K562 (cell line): ENCODE measurements around the gene COX7B. TPM values are rescaled to one million over a fixed set of nuclear protein-coding genes. Genes with fewer than 3 reads are reported as not detected.

Experiments used
- BCOR ChIP-seq: fragments of 450-650 bp; IDR thresholded peaks from 2 replicates; pipeline ENCODE4 v1.6.1; 2016
- CREBBP ChIP-seq: IDR thresholded peaks from one replicate; pipeline ENCODE4 v1.6.1; 2012; ENCODE audit warnings: low read depth, mild to moderate bottlenecking, control low read depth, inconsistent platforms, low read length
- DPF2 ChIP-seq: fragments of 450-650 bp; IDR thresholded peaks from 2 replicates; pipeline ENCODE4 v1.6.1; 2016
- HDAC6 ChIP-seq: IDR thresholded peaks from 2 replicates; pipeline ENCODE4 v1.6.1; 2012; ENCODE audit warnings: low read depth, mild to moderate bottlenecking, control low read depth, inconsistent platforms, low read length, moderate library complexity
- HLTF ChIP-seq: fragments of 450-650 bp; IDR thresholded peaks from 2 replicates; pipeline ENCODE4 v1.6.1; 2016
- LARP7 ChIP-seq: fragments of 450-650 bp; IDR thresholded peaks from 2 replicates; pipeline ENCODE4 v1.6.1; 2016
- MTA2 ChIP-seq: fragments of 450-650 bp; IDR thresholded peaks from 2 replicates; pipeline ENCODE4 v1.6.1; 2016; ENCODE audit warnings: low read depth
- NEUROD1 ChIP-seq: fragments of 150-350 bp; IDR thresholded peaks from 2 replicates; pipeline ENCODE4 v1.6.1; 2014; ENCODE audit warnings: borderline replicate concordance, low read length, low read depth; ENCODE audit not compliant: partially characterized antibody
- RBM15 ChIP-seq: fragments of 200-400 bp; formaldehyde crosslinking; IDR thresholded peaks from 2 replicates; pipeline ENCODE4 v1.6.1; 2018; ENCODE audit warnings: mild to moderate bottlenecking, low read length, moderate library complexity; ENCODE audit not compliant: insufficient read depth
- RBM22 ChIP-seq: fragments of 200-400 bp; formaldehyde crosslinking; IDR thresholded peaks from 2 replicates; pipeline ENCODE4 v1.6.1; 2018; ENCODE audit warnings: low read length, low read depth; ENCODE audit not compliant: poor library complexity, severe bottlenecking
- SRSF7 ChIP-seq: fragments of 200-400 bp; formaldehyde crosslinking; optimal IDR thresholded peaks from 2 replicates; pipeline ENCODE3; 2017; ENCODE audit warnings: mild to moderate bottlenecking, low read depth, low read length
- TCF7 ChIP-seq: sonication (generic); IDR thresholded peaks from 2 replicates; pipeline ENCODE4 v1.6.1; 2016; ENCODE audit warnings: antibody characterized with exemption, borderline replicate concordance
- ZBTB34 ChIP-seq: fragments of 250-450 bp; sonication (Bioruptor Pico); IDR thresholded peaks from 2 replicates; pipeline ENCODE4 v1.8.0; 2021; ENCODE audit warnings: mild to moderate bottlenecking, moderate library complexity
- ZFP36 ChIP-seq: fragments of 150-350 bp; IDR thresholded peaks from 2 replicates; pipeline ENCODE4 v1.6.1; 2018; ENCODE audit warnings: low read length, low read depth; ENCODE audit not compliant: partially characterized antibody
- ZFPM2 ChIP-seq: fragments of 250-450 bp; sonication (Bioruptor Pico); IDR thresholded peaks from 2 replicates; pipeline ENCODE4 v1.5.1; 2022; ENCODE audit warnings: mild to moderate bottlenecking
- ZNF3 ChIP-seq: fragments of 250-450 bp; sonication (Bioruptor Pico); IDR thresholded peaks from 2 replicates; pipeline ENCODE4 v1.5.0; 2021; ENCODE audit warnings: mild to moderate bottlenecking, moderate library complexity
- ZNF57 ChIP-seq: fragments of 450-650 bp; formaldehyde crosslinking; IDR thresholded peaks from 2 replicates; pipeline ENCODE4 v1.4.0; 2020; ENCODE audit warnings: mild to moderate bottlenecking, moderate library complexity
- ZNF76 ChIP-seq: fragments of 250-450 bp; sonication (Bioruptor Pico); IDR thresholded peaks from 2 replicates; pipeline ENCODE4 v1.4.0; 2020; ENCODE audit warnings: mild to moderate bottlenecking, moderate library complexity, borderline replicate concordance
- ZNF766 ChIP-seq: fragments of 200-800 bp; sonication (Bioruptor generic); conservative IDR thresholded peaks from 2 replicates; pipeline ENCODE4 v1.6.1; 2016; ENCODE audit warnings: missing genetic modification characterization, missing compliant biosample characterization
- ZNF830 ChIP-seq: fragments of 250-450 bp; sonication (Bioruptor Pico); IDR thresholded peaks from 2 replicates; pipeline ENCODE4 v1.5.0; 2021; ENCODE audit warnings: mild to moderate bottlenecking
- polyA plus RNA-seq, 8 experiments: library from polyadenylated mRNA; depleted of rRNA in 4 of 8; stranded (reverse) in 5 of 8; unstranded in 3 of 8; fragments of >200 nt; fragmentation: Nextera tagmentation in 2 of 8; fragmentation: Illumina TruSeq in 1 of 8; extraction: Ambion mirVana in 2 of 8; extraction: Trizol in 1 of 8; gene quantifications; 2 replicates each; pipeline versions ENCODE4 v1.2.1 to v1.2.3, GENCODE V29; 2011 to 2014; ENCODE audit warnings: inconsistent platforms in 1 of 8, missing spikeins in 1 of 8
- total RNA-seq, 7 experiments: library from RNA; depleted of rRNA in 6 of 7; stranded (reverse); fragments of >200 nt in 6 of 7; fragmentation: Illumina TruSeq in 2 of 7; extraction: Trizol in 2 of 7; gene quantifications; 2 replicates each; pipeline versions ENCODE4 v1.2.1 to v1.2.3, GENCODE V29; 2011 to 2021; ENCODE audit warnings: low replicate concordance in 1 of 7
- TF ChIP-seq, protein P1 (sequence below): fragments of 450-650 bp; IDR thresholded peaks from 2 replicates; pipeline ENCODE4 v1.6.1; 2014; ENCODE audit warnings: low read depth, mild to moderate bottlenecking, moderate library complexity, borderline replicate concordance
- TF ChIP-seq, protein P2 (sequence below): sonication (generic); formaldehyde crosslinking; IDR thresholded peaks from 2 replicates; pipeline ENCODE4 v1.8.0; 2022; ENCODE audit warnings: mild to moderate bottlenecking, missing genetic modification reagents
- TF ChIP-seq, protein P3 (sequence below): fragments of 450-650 bp; IDR thresholded peaks from 2 replicates; pipeline ENCODE4 v1.6.1; 2016; ENCODE audit warnings: low read depth, mild to moderate bottlenecking, moderate library complexity

COX7B gene
- total and polyA plus RNA-seq, 9 of the 15 experiments (the other 6 are each of a cell fraction or from before 2014, with no cell fraction given) = 549 to 2,891 (median 1,307) TPM

DNA sequence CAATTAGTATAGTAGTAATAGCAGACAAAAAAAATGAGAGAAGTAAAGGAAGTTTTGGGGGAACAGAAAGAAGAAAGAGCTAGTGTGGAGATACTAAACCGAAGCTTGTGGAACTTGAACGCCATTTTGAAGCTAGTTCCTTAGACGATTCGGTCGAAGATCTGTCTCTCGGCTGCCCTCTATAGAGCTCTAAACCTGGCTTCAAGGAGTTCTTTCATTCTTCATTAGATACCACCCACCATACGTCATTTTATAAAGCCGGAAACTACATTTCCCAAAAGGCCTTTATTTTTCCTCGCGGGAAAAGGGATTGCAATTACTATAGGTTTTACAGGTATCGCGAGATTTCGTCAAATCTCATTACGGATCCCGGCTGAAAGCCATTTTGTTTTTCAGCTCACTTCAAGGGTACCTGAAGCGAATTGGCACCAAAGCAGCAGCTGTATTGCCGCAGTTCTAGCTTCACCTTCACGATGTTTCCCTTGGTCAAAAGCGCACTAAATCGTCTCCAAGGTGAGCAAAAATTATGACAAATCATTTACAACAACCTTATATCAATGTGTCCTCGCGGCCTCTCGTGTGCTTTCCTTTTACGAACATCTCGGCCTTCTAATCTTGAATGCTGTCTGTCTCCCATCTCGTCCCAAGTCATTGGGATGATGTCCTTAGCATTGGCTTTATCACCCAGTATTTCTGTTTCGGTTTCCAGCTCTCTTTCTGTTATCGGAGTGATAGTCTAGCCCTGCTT is at the start of gene COX7B (continued):
- TF ChIP-seq RBM15 = no peak
- no peak for TF ChIP-seq SRSF7
- no peak; the same call in 1 of the 2 replicates for TF ChIP-seq DPF2
- TF ChIP-seq HLTF = no peak
- TF ChIP-seq ZFP36 = no peak
- TF ChIP-seq, protein P1, sequence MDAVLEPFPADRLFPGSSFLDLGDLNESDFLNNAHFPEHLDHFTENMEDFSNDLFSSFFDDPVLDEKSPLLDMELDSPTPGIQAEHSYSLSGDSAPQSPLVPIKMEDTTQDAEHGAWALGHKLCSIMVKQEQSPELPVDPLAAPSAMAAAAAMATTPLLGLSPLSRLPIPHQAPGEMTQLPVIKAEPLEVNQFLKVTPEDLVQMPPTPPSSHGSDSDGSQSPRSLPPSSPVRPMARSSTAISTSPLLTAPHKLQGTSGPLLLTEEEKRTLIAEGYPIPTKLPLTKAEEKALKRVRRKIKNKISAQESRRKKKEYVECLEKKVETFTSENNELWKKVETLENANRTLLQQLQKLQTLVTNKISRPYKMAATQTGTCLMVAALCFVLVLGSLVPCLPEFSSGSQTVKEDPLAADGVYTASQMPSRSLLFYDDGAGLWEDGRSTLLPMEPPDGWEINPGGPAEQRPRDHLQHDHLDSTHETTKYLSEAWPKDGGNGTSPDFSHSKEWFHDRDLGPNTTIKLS = peak; percentile 94
- no peak for TF ChIP-seq ZNF57 (CRISPR knock-in tag)
- no peak for TF ChIP-seq ZNF830 (CRISPR knock-in tag)
- no peak for TF ChIP-seq ZNF766
- TF ChIP-seq ZNF3 = no peak
- TF ChIP-seq RBM22 = no peak
- no peak for TF ChIP-seq NEUROD1
- TF ChIP-seq ZNF76 (CRISPR knock-in tag) = no peak
- TF ChIP-seq ZFPM2 (CRISPR knock-in tag) = no peak
- no peak for TF ChIP-seq LARP7
- TF ChIP-seq TCF7 = no peak
- no peak for TF ChIP-seq BCOR
- TF ChIP-seq, protein P2, sequence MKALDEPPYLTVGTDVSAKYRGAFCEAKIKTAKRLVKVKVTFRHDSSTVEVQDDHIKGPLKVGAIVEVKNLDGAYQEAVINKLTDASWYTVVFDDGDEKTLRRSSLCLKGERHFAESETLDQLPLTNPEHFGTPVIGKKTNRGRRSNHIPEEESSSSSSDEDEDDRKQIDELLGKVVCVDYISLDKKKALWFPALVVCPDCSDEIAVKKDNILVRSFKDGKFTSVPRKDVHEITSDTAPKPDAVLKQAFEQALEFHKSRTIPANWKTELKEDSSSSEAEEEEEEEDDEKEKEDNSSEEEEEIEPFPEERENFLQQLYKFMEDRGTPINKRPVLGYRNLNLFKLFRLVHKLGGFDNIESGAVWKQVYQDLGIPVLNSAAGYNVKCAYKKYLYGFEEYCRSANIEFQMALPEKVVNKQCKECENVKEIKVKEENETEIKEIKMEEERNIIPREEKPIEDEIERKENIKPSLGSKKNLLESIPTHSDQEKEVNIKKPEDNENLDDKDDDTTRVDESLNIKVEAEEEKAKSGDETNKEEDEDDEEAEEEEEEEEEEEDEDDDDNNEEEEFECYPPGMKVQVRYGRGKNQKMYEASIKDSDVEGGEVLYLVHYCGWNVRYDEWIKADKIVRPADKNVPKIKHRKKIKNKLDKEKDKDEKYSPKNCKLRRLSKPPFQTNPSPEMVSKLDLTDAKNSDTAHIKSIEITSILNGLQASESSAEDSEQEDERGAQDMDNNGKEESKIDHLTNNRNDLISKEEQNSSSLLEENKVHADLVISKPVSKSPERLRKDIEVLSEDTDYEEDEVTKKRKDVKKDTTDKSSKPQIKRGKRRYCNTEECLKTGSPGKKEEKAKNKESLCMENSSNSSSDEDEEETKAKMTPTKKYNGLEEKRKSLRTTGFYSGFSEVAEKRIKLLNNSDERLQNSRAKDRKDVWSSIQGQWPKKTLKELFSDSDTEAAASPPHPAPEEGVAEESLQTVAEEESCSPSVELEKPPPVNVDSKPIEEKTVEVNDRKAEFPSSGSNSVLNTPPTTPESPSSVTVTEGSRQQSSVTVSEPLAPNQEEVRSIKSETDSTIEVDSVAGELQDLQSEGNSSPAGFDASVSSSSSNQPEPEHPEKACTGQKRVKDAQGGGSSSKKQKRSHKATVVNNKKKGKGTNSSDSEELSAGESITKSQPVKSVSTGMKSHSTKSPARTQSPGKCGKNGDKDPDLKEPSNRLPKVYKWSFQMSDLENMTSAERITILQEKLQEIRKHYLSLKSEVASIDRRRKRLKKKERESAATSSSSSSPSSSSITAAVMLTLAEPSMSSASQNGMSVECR (CRISPR knock-in tag) = no peak
- TF ChIP-seq, protein P3, sequence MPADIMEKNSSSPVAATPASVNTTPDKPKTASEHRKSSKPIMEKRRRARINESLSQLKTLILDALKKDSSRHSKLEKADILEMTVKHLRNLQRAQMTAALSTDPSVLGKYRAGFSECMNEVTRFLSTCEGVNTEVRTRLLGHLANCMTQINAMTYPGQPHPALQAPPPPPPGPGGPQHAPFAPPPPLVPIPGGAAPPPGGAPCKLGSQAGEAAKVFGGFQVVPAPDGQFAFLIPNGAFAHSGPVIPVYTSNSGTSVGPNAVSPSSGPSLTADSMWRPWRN = no peak
- no peak for TF ChIP-seq MTA2
- no peak for TF ChIP-seq ZBTB34 (CRISPR knock-in tag)
- TF ChIP-seq HDAC6 = no peak
- TF ChIP-seq CREBBP = no peak
